ENCODE results near the gene HGFAC. TPM values are rescaled to one million over a fixed set of nuclear protein-coding genes. Genes with fewer than 3 reads are reported as not detected.

The HGFAC gene
- total RNA-seq, 1 donor from 2014 or later: not detected

GRCh38 chr4:3424522-3425095, 17.2 kb upstream of the HGFAC start:
- DNase-seq (ENCODE audit: low read depth) (no peak), FAIRE-seq (no peak)
- H3K36me3 ChIP-seq (ENCODE audit: control insufficient read depth, insufficient read depth, low read length): peaks cover 54% of the 10 kb centered on the region
- H3K27me3 ChIP-seq (ENCODE audit: control insufficient read depth, insufficient read depth, low read length): no peaks in the 10 kb centered on the region
- no peak for TF ChIP-seq CTCF (IDR thresholded peaks at IDR 0.05; ENCODE audit: insufficient read depth, low read length, severe bottlenecking)
- H3K4me3 ChIP-seq (ENCODE audit: low read depth, low read length): no peak overlapping the region

- H3K36me3 ChIP-seq (ENCODE audit: control insufficient read depth, insufficient read depth, low read length): peaks cover 49% of the 10 kb centered on the region
- no peaks in the 10 kb centered on the region for H3K27me3 ChIP-seq (ENCODE audit: control insufficient read depth, insufficient read depth, low read length)
- DNase-seq (ENCODE audit: low read depth) (no peak), FAIRE-seq (no peak)
- H3K4me3 ChIP-seq (ENCODE audit: low read depth, low read length): no peak overlapping the region
- no peak for TF ChIP-seq CTCF (IDR thresholded peaks at IDR 0.05; ENCODE audit: insufficient read depth, low read length, severe bottlenecking)
These were observed 15.2 kb upstream of the HGFAC start for GRCh38 chr4:3426465-3427133.

GRCh38 chr4:3427134-3427476, 14.7 kb upstream of the HGFAC start:
- TF ChIP-seq CTCF (IDR thresholded peaks at IDR 0.05; ENCODE audit: insufficient read depth, low read length, severe bottlenecking): no peak
- no peak overlapping the region for H3K4me3 ChIP-seq (ENCODE audit: low read depth, low read length)
- peaks cover 47% of the 10 kb centered on the region for H3K36me3 ChIP-seq (ENCODE audit: control insufficient read depth, insufficient read depth, low read length)
- DNase-seq (ENCODE audit: low read depth) (no peak), FAIRE-seq (no peak)
- no peaks in the 10 kb centered on the region for H3K27me3 ChIP-seq (ENCODE audit: control insufficient read depth, insufficient read depth, low read length)

GRCh38 chr4:3427706-3428446, 13.9 kb upstream of the HGFAC start:
- no peak overlapping the region for H3K4me3 ChIP-seq (ENCODE audit: low read depth, low read length)
- no peaks in the 10 kb centered on the region for H3K27me3 ChIP-seq (ENCODE audit: control insufficient read depth, insufficient read depth, low read length)
- no peak for TF ChIP-seq CTCF (IDR thresholded peaks at IDR 0.05; ENCODE audit: insufficient read depth, low read length, severe bottlenecking)
- FAIRE-seq (no peak), DNase-seq (ENCODE audit: low read depth) (no peak)
- H3K36me3 ChIP-seq (ENCODE audit: control insufficient read depth, insufficient read depth, low read length): peaks cover 40% of the 10 kb centered on the region

GRCh38 chr4:3429651-3430050, 12.1 kb upstream of the HGFAC start:
- no peak for DNase-seq (ENCODE audit: low read depth)
- TF ChIP-seq CTCF (IDR thresholded peaks at IDR 0.05; ENCODE audit: insufficient read depth, low read length, severe bottlenecking): no peak
- H3K36me3 ChIP-seq (ENCODE audit: control insufficient read depth, insufficient read depth, low read length): peaks cover 30% of the 10 kb centered on the region

More at GRCh38 chr4:3429651-3430050, 12.1 kb upstream of the HGFAC start:
- FAIRE-seq: no peak
- H3K27me3 ChIP-seq (ENCODE audit: control insufficient read depth, insufficient read depth, low read length): no peaks in the 10 kb centered on the region
- H3K4me3 ChIP-seq (ENCODE audit: low read depth, low read length): no peak overlapping the region
